Measurements from ENCODE around the gene CRTC3.
"Not testable (repeated sequence)": the region's sequence is repeated elsewhere in the genome, so short reads cannot be mapped to it uniquely, and the experiment has no call there.

Gene CRTC3

GRCh38 chr15:90683371-90683770 is 153.6 kb downstream of the CRTC3 start:
- no peak for DNase-seq

- no peak for DNase-seq
Measured at GRCh38 chr15:90683876-90684275, 154.2 kb downstream of the CRTC3 start.

DNA sequence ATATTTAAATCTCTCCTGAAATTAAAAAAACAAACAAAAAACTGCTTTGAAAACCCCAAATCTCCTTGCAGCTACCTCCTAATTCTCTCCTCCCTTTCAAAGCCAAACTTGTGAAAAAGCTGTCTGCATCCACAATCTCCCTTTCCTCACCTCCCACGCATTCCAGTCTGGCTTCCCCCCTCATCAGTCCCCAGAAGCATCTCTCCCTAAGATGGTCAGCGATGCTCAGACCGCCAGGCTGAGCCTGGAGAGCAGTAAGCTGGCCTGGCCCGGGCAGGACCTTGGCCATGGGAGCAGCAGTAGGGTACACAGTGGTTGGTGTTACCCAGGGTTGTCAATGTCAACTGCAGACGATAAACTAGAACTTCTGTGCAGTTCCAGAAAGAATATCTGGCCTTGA is 154.6 kb downstream of the CRTC3 start:
- DNase-seq, result no peak

DNA sequence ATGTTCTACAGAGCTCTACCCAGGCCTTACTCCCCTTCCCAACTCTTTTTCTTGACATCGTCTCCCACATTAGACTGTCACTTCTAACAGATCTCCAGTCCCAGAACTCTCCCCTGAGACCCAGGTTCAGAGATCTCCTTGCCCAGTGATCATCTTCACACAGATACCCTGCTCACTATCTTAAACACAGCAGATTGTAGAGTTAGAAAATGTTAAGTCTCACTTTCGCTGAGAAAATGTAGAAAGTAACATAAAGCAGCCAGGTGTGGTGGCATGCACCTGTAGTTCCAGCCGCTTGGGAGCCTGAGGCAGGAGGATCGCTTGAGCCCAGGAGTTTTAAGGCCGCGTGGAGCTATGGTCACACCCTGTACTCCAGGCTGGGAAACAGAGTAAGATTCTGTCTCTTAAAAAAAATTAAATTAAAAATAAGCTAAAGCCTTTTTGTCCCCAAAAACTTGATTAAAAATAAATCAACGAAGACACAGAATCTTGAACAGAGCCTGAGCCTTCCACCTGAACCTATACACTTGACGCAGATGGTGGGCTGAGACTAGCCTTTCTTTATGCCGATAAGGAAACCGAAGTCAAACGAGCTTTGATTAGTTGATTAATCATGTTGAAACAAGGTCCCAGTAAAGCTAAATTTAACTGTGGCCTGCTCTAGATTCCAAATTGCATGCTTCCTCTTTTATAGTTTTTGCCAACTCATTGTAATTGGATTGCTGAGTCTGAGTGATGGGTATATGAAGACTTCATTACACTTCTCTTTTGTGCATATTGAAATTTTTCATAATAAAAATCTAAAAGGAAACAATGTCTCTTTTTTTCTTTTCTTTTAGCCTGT is 156.1 kb downstream of the CRTC3 start:
- DNase-seq, result no peak

GRCh38 chr15:90686435-90687218 is 156.9 kb downstream of the CRTC3 start:
- DNase-seq, result no peak

DNA sequence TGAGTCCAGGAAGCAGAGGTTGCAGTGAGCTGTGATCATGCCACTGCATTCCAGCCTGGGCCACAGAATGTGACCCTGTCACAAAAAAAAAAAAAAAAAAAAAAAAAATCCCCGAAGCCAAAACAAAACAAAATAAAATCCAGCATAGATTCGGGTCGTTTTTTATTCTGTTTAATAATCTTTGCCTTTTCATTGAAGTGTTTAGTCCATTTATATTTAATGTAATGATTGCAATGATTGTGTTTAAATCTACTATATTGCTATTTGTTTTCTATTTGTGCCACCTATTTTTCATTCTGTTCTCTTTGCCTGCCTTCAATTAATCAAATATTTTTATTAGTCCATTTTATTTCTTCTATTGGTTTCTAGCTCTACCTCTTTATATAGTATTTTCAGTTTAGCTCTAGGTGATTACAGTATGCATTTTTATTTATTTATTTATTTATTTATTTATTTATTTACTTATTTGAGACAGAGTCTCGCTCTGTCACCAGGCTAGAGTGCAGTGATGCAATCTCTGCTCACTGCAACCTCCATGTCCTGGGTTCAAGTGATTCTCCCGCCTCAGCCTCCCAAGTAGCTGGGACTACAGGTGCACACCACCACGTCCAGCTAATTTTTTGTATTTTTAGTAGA is 159.7 kb downstream of the CRTC3 start:
- not testable (repeated sequence) for DNase-seq

GRCh38 chr15:90690585-90690984 is 160.9 kb downstream of the CRTC3 start:
- DNase-seq, result no peak

DNA sequence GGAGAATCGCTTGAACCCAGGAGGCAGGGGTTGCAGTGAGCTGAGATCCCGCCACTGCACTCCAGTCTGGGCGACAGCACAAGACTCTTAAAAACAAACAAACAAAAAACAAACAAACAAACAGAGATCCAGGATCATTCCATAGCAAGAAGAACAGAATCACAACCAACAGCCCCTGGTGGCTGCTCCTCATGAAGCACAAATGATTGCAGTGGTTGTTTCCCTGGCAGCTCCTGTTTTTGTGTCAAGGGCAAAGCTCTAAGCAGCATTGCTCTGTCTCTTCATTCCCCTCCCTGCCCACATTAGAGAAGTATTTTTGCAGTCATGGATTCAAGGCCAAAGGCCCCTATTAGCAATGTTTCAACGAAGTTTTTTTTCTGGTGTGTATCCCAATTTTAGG is 161.6 kb downstream of the CRTC3 start:
- no peak for DNase-seq

GRCh38 chr15:90691982-90692773 is 162.5 kb downstream of the CRTC3 start:
- no peak for DNase-seq

All from stimulated activated CD4-positive, alpha-beta T cell treated with anti-CD3 and anti-CD28 coated beads, Interleukin-4, amount 100 ng/mL, for 1 hour (primary cell).